ENCODE measurements around the gene CRTC2.
A peak's percentile ranks its signal among the peaks of the same experiment; 100 is the strongest.

CRTC2 gene

GRCh38 chr1:153946622-153947241 lies 11.7 kb downstream of the CRTC2 start, which contains the start of gene DENND4B:
DENND4B (minus strand) TSS chr1:153946718; CDS start chr1:153944374, 2,344 bp downstream.
- peaks cover 36% of the 10 kb centered on the region for H3K79me2 ChIP-seq (ENCODE audit: insufficient read depth, low read length)
- H3K4me3 ChIP-seq (ENCODE audit: low read depth in 1 of 2, low read length in 2 of 2): peak within 1 kb of the TSS; percentile 75 to 90
- H3K9ac ChIP-seq (ENCODE audit: low read depth, low read length): peak within 1 kb of the TSS; percentile 88
- peak within 1 kb of the TSS; percentile 78 for H3K27ac ChIP-seq (ENCODE audit: low read length)
- peak within 1 kb of the TSS; percentile 73 for H2AFZ ChIP-seq (ENCODE audit: low read depth, low read length)
- H3K27me3 ChIP-seq (ENCODE audit: insufficient read depth, low read length, poor library complexity): no peaks in the 10 kb centered on the region
- H3K4me2 ChIP-seq (ENCODE audit: insufficient read depth, low read length): peak within 1 kb of the TSS; percentile 80
- H3K36me3 ChIP-seq (ENCODE audit: insufficient read depth, low read length): peaks cover 68% of the 10 kb centered on the region
- H3K9me3 ChIP-seq (ENCODE audit: insufficient read depth, low read length, severe bottlenecking): no peaks in the 10 kb centered on the region
- DNase-seq: peak; percentile 76
- peaks cover 10% of the 10 kb centered on the region for H4K20me1 ChIP-seq (ENCODE audit: insufficient read depth, low read length)
- TF ChIP-seq EZH2 (IDR thresholded peaks at IDR 0.05; ENCODE audit: borderline replicate concordance, low read depth, low read length, severe bottlenecking) (no peak), CTCF (IDR thresholded peaks at IDR 0.05; ENCODE audit: borderline replicate concordance, extremely low read depth, low read length, poor library complexity, severe bottlenecking) (peak; percentile 92)
- peaks cover 27% of the 10 kb centered on the region for H3K4me1 ChIP-seq (ENCODE audit: insufficient read depth, low read length)
- ATAC-seq (ENCODE audit: insufficient read depth, low read depth): peak; percentile 76

DNA sequence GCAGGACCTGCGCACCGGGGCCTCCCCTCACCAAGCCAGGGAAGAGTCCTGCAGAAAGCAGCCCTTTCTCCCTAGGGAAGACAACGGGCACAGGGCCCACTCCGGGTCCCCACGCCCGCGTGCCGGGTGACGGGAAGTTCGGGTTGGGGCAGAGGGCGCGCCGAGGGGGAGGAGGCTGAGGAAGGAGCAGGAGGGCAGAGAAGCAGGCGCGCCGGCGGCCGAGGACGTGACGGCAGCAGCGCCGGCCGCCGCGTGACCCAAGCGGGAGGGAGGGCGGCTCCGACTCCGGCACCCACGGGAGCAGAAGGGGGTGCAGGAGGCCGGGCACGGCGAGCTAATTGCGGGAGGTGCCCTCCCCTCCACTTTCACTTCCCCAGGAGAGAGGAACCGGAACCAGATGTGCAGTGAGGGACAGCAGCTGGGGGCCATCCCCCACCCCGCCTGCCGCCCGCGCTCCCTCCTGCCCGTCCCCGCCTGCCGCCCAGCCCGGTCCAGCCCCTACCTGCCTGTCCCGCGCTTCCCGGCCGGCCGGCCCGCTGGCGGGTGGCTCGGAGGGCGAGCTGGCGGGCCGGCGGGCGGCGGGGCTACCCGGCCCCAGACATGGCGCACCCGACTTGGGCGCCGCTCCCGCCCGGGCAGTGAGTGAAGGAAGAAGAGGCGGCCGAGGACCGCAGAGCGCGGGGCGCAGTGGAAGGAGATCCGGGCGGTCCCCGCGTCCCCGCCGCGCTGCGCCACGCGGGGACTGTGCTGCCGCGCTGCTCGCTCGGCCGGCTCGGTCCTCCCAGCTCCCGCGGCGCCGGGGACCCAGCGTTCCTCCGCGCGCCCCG lies 12.4 kb downstream of the CRTC2 start:
- DNase-seq: peak; percentile 68
- no peak for TF ChIP-seq CTCF (IDR thresholded peaks at IDR 0.05; ENCODE audit: borderline replicate concordance, extremely low read depth, low read length, poor library complexity, severe bottlenecking)
- no peaks in the 10 kb centered on the region for H3K9me3 ChIP-seq (ENCODE audit: insufficient read depth, low read length, severe bottlenecking)
- H4K20me1 ChIP-seq (ENCODE audit: insufficient read depth, low read length): peaks cover 11% of the 10 kb centered on the region
- peak; percentile 52 for ATAC-seq (ENCODE audit: insufficient read depth, low read depth)
- peaks cover 68% of the 10 kb centered on the region for H3K36me3 ChIP-seq (ENCODE audit: insufficient read depth, low read length)
- no peaks in the 10 kb centered on the region for H3K27me3 ChIP-seq (ENCODE audit: insufficient read depth, low read length, poor library complexity)
- peak overlapping the region; percentile 88 for H3K9ac ChIP-seq (ENCODE audit: low read depth, low read length)
- H3K27ac ChIP-seq (ENCODE audit: low read length): peak overlapping the region; percentile 78
- H2AFZ ChIP-seq (ENCODE audit: low read depth, low read length): peak overlapping the region; percentile 73
- peak overlapping the region; percentile 75 to 90 for H3K4me3 ChIP-seq (ENCODE audit: low read depth in 1 of 2, low read length in 2 of 2)
- H3K4me1 ChIP-seq (ENCODE audit: insufficient read depth, low read length): peaks cover 27% of the 10 kb centered on the region
- H3K4me2 ChIP-seq (ENCODE audit: insufficient read depth, low read length): peak overlapping the region; percentile 80
- H3K79me2 ChIP-seq (ENCODE audit: insufficient read depth, low read length): peaks cover 36% of the 10 kb centered on the region

- ATAC-seq (ENCODE audit: insufficient read depth, low read depth) (peak; percentile 82), DNase-seq (peak; percentile 84)
- peak overlapping the region; percentile 73 for H2AFZ ChIP-seq (ENCODE audit: low read depth, low read length)
- H3K4me3 ChIP-seq (ENCODE audit: low read depth in 1 of 2, low read length in 2 of 2): peak overlapping the region; percentile 75 to 90
- no peak for TF ChIP-seq EZH2 (IDR thresholded peaks at IDR 0.05; ENCODE audit: borderline replicate concordance, low read depth, low read length, severe bottlenecking)
- TF ChIP-seq CTCF (IDR thresholded peaks at IDR 0.05; ENCODE audit: borderline replicate concordance, extremely low read depth, low read length, poor library complexity, severe bottlenecking): no peak
- H3K79me2 ChIP-seq (ENCODE audit: insufficient read depth, low read length): peaks cover 36% of the 10 kb centered on the region
- H3K9ac ChIP-seq (ENCODE audit: low read depth, low read length): peak overlapping the region; percentile 88
- no peaks in the 10 kb centered on the region for H3K27me3 ChIP-seq (ENCODE audit: insufficient read depth, low read length, poor library complexity)
- H3K9me3 ChIP-seq (ENCODE audit: insufficient read depth, low read length, severe bottlenecking): no peaks in the 10 kb centered on the region
- peak overlapping the region; percentile 78 for H3K27ac ChIP-seq (ENCODE audit: low read length)
- peaks cover 27% of the 10 kb centered on the region for H3K4me1 ChIP-seq (ENCODE audit: insufficient read depth, low read length)
- H3K36me3 ChIP-seq (ENCODE audit: insufficient read depth, low read length): peaks cover 68% of the 10 kb centered on the region
- peaks cover 14% of the 10 kb centered on the region for H4K20me1 ChIP-seq (ENCODE audit: insufficient read depth, low read length)
- H3K4me2 ChIP-seq (ENCODE audit: insufficient read depth, low read length): peak overlapping the region; percentile 80
These were observed 13.1 kb downstream of the CRTC2 start for GRCh38 chr1:153945131-153945794.
